Neural cell (in vitro differentiated cells): ENCODE data around the gene NKPD1.

Experiments
- CTCF ChIP-seq: fragments of 450-650 bp; IDR thresholded peaks from 2 replicates; pipeline ENCODE4 v1.5.1; 2014; ENCODE audit warnings: antibody characterized with exemption, mild to moderate bottlenecking, moderate library complexity; ENCODE audit not compliant: poor library complexity, severe bottlenecking
- EZH2 ChIP-seq: fragments of 200-600, 300-800 bp; shearing (Covaris generic), sonication (generic); IDR thresholded peaks from 2 replicates; pipeline ENCODE4 v1.6.1; 2014; ENCODE audit warnings: antibody characterized with exemption, low read length, borderline replicate concordance, mild to moderate bottlenecking; ENCODE audit not compliant: insufficient read depth, poor library complexity, severe bottlenecking

DNA sequence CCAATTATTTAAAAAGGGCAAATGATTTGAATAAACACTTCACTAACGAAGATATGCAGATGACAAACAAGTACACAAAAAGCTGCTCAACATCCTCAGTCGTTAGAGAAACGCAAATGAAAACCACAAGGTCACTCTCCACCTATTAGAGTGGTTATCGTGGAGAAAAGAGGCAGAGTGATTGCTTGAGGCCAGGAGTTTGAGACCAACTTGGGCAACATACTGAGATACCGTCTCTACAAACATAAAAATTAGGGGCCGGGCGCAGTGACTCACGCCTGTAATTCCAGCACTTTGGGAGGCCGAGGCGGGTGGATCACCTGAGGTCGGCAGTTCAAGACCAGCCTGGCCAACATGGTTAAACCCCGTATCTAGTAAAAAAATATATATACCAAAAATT lies 45.0 kb upstream of the NKPD1 start:
- no peak for TF ChIP-seq CTCF
- no peak for TF ChIP-seq EZH2
